Mesothelial cell of epicardium (in vitro differentiated cells): ENCODE measurements around the gene ANO2. TPM values are rescaled to one million over a fixed set of nuclear protein-coding genes. Genes with fewer than 3 reads are reported as not detected.

Experiments
- DNase-seq, 2 experiments: peaks; one replicate each; pipeline ENCODE4 v3.0.0; 2021; ENCODE audit warnings: low spot score in 2 of 2; ENCODE audit not compliant: unreplicated experiment in 2 of 2
- H3K27ac Mint-ChIP-seq: 2 replicates; pipeline ENCODE4 v1.8.0; 2021; ENCODE audit warnings: mixed read lengths
- H3K27me3 Mint-ChIP-seq: 2 replicates; pipeline ENCODE4 v1.8.0; 2021; ENCODE audit warnings: low read depth, mixed read lengths
- H3K36me3 Mint-ChIP-seq: 2 replicates; pipeline ENCODE4 v1.8.0; 2021; ENCODE audit warnings: mixed read lengths
- H3K4me1 Mint-ChIP-seq: 2 replicates; pipeline ENCODE4 v1.8.0; 2021; ENCODE audit warnings: mixed read lengths
- H3K4me3 Mint-ChIP-seq: 2 replicates; pipeline ENCODE4 v1.8.0; 2021; ENCODE audit warnings: mild to moderate bottlenecking, moderate library complexity, mixed read lengths
- H3K9me3 Mint-ChIP-seq: 2 replicates; pipeline ENCODE4 v1.8.0; 2021; ENCODE audit warnings: mixed read lengths
- CTCF ChIP-seq: fragments of 200-600 bp; sonication (generic); IDR thresholded peaks from one replicate; pipeline ENCODE4 v1.5.0; 2021; ENCODE audit warnings: antibody characterized with exemption; ENCODE audit not compliant: unreplicated experiment
- total RNA-seq: library from RNA; stranded (reverse); gene quantifications from 3 replicates; pipeline ENCODE4 v1.2.1, GENCODE V29; 2021

Gene ANO2
- total RNA-seq, 1 donor from 2014 or later = 6.3 TPM

- TF ChIP-seq CTCF = no peak
- Mint-ChIP-seq H3K4me1 (peaks cover 10% of the 10 kb centered on the region), H3K27ac (no peak overlapping the region), H3K36me3 (no peaks in the 10 kb centered on the region), H3K27me3 (peaks cover 21% of the 10 kb centered on the region), H3K4me3 (no peak overlapping the region), H3K9me3 (peaks cover 4% of the 10 kb centered on the region)
- no peak for DNase-seq
Observed at GRCh38 chr12:5535541-5535940, 409.5 kb downstream of the ANO2 start.

GRCh38 chr12:5534426-5535199 is 410.4 kb downstream of the ANO2 start:
- H3K9me3 Mint-ChIP-seq = peaks cover 4% of the 10 kb centered on the region
- H3K27ac Mint-ChIP-seq = no peak overlapping the region
- no peak for DNase-seq

GRCh38 chr12:5533368-5533767 is 411.7 kb downstream of the ANO2 start:
- Mint-ChIP-seq H3K4me3 (no peak overlapping the region), H3K27me3 (peaks cover 15% of the 10 kb centered on the region), H3K9me3 (peaks cover 7% of the 10 kb centered on the region), H3K27ac (no peak overlapping the region), H3K36me3 (no peaks in the 10 kb centered on the region), H3K4me1 (peaks cover 10% of the 10 kb centered on the region)
- DNase-seq = no peak
- TF ChIP-seq CTCF = no peak

More at GRCh38 chr12:5534426-5535199, 410.4 kb downstream of the ANO2 start:
- no peak for TF ChIP-seq CTCF
- H3K36me3 Mint-ChIP-seq = no peaks in the 10 kb centered on the region
- no peak overlapping the region for H3K4me3 Mint-ChIP-seq
- peaks cover 21% of the 10 kb centered on the region for H3K27me3 Mint-ChIP-seq
- peaks cover 10% of the 10 kb centered on the region for H3K4me1 Mint-ChIP-seq

- Mint-ChIP-seq H3K4me1 (no peaks in the 10 kb centered on the region), H3K27me3 (peaks cover 6% of the 10 kb centered on the region), H3K36me3 (no peaks in the 10 kb centered on the region), H3K9me3 (peaks cover 3% of the 10 kb centered on the region), H3K4me3 (no peak overlapping the region), H3K27ac (no peak overlapping the region)
- DNase-seq = no peak
- no peak for TF ChIP-seq CTCF
Observed at GRCh38 chr12:5525783-5526367, 419.2 kb downstream of the ANO2 start.

- no peak overlapping the region for H3K27ac Mint-ChIP-seq
- H3K36me3 Mint-ChIP-seq = no peaks in the 10 kb centered on the region
- DNase-seq = no peak
Observed at GRCh38 chr12:5524769-5525436, 420.2 kb downstream of the ANO2 start.

More at GRCh38 chr12:5524769-5525436, 420.2 kb downstream of the ANO2 start:
- Mint-ChIP-seq H3K9me3 (peaks cover 3% of the 10 kb centered on the region), H3K4me1 (no peaks in the 10 kb centered on the region), H3K4me3 (no peak overlapping the region), H3K27me3 (peaks cover 6% of the 10 kb centered on the region)
- TF ChIP-seq CTCF = no peak
